HPDE6-E6E7 (cell line): Measurements from ENCODE around the gene IGFALS.

Source experiments
- DNase-seq: peaks from one replicate; pipeline ENCODE4 v3.0.0; 2011; ENCODE audit warnings: missing footprints; ENCODE audit errors: extremely low spot score

IGFALS gene

DNA sequence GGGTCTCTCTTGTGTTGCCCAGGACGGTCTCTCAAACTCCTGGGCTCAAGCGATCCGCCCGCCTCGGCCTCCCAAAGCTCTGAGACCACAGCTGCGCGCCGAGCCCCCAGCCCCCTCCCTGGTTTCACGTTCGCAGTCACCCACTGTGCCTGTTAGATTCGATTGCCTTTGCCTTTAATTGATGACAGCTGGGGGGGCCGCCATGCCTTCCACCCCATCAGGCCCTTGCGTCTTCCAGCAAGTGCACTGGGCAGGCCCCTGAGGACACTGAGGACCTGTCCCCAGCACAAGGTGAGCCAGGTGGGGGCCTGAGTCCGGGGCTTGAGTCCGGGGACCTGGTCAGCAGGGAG lies 3.3 kb downstream of the IGFALS start:
- DNase-seq: no peak

DNA sequence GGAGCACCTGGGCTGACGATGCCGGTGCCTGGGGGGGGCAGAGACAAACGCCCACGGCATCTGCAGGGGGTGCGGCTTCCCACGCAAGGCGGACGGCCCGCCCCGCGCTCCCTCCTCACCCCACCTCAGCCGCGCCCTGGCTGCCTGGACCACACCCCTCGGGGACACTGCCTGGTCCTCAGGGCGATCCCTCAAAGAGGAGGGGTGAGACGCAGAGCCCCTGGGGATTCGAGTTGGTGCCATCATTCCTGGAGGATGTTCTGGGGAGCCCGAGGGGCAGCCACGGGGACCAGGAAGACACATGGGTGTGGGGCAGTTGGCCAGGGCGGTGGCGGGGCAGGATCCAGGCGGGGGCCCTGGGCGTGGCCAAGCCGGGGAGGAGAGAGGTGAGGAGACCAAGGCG lies 3.9 kb downstream of the IGFALS start:
- no peak for DNase-seq

DNA sequence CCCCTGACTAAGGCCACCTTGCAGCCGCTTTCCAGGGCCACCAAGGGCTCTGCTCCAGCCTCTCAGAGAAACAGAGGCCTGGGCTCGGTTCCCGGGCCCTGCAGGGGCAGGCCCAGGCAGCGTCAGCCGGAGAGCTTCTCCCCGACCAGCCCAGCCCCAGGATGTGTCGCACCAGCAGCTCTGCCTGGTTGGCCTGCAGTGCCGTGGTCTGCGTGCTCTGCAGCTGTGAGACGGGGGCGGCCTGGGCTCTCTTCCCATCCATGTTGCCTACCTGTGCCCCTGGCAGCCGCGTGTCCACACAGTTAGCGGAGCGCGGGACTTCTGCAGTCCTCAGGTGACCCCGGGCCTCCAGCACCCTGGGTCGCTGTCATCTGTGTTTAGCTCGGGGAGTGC lies 4.8 kb downstream of the IGFALS start:
- DNase-seq: no peak

DNA sequence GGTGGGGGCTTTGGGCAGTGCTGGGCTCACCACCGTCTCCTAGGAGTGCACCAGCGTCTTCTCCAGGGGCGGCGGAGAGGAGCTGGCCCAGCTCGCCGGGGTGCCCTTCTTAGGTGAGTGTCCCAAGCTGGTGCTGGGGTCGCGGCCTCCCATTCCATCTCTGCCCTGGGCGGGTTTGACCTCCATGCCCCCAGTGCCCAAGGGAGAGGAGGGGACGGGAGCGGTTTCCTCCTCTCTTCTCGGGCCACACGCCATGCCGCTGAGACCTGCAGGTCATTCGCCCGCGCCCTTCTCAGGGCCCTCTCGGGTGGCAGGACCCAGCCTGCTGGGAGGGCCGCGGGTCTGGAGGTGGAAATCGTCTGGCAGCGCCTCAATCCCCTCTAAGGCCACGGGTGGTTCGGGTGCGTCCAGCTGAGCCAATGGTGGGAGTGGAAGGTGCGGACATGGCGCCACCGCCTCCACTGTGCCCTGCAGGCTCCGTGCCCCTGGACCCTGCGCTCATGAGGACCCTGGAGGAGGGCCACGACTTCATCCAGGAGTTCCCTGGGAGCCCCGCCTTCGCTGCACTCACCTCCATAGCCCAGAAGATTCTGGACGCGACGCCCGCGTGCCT lies 5.3 kb downstream of the IGFALS start:
- DNase-seq: no peak

GRCh38 chr16:1787322-1788094 lies 6.0 kb downstream of the IGFALS start:
- DNase-seq: no peak

- DNase-seq: no peak
Measured at GRCh38 chr16:1787056-1787321, 6.5 kb downstream of the IGFALS start.

DNA sequence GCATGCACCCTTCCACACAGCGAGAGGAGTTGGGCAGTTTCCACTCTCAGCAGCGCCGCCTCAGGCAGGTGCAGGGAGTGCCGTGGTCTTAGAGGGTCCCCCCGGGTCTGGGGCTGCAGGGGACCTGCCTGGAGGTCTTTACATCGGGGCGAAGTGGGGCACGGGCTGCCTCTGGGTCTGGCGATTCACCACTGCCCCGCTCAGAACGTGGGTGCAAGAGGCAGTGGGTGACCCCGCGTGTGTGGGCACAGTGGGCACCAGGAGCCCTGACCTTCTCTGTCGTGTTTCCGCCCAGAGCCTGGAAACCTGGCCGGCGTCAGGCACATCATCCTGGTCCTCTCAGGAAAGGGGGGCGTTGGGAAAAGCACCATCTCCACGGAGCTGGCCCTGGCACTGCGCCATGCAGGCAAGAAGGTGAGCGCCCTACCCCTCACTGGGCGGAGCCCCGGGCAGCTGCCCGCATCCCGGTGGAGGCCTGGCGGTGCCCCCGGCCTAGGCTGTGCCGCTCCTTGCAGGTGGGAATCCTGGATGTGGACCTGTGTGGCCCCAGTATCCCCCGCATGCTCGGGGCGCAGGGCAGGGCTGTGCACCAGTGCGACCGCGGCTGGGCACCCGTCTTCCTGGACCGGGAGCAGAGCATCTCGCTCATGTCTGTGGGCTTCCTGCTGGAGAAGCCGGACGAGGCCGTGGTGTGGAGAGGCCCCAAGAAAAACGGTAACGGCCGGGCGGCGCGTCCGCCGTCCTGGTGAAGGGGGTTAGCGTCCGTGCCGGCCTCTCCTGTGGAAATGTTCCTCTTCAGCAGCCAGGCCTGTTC lies 7.1 kb downstream of the IGFALS start:
- DNase-seq: no peak

GRCh38 chr16:1785846-1786170 lies 7.7 kb downstream of the IGFALS start:
- DNase-seq: no peak

DNA sequence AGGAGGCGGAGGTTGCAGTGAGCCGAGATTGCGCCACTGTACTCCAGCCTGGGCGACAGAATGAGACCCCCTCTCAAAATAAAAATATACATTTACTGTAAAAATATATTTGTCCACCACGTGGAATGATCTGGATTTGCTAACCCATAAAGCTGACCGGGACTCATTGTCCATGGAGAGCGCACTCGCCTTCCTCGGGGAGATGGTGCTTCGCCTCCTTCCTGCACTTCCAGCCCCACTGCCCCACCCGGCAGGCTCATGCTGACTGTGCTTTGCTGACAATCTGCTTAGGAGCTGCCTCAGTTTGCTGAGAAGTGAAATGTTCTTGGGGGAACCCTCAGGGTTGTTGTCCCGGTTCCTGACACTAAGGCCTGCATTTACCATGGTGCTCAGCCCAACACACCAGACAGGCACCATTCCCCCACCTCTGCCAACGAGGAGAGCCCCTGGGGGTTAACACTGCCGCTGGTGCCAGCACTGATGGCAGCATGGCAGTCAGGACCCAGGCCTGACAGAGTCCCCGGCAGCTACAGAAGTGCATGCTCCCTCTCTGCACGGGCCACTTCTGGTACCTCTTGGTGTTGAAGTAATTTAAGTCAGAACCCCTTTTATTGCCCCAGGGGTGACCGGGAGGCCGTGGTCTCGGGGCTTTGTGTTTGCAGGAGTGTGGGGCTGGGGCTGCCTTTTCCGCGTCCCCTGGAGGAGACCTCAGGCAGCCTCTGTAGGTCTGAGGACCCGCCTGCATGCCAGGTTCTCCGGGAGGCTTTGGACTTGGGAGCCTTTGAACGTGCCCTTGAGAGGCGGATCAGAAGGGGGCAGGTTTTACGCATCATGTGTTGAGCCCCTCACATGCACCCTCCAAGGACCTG lies 8.3 kb downstream of the IGFALS start:
- no peak for DNase-seq

GRCh38 chr16:1782408-1783264 lies 10.9 kb downstream of the IGFALS start, which contains the start of the genes NUBP2 and SPSB3:
Gene NUBP2 (plus strand): TSS chr16:1782960. CDS start chr16:1783021, 61 bp downstream.
Gene SPSB3 (minus strand): TSS chr16:1782571. CDS start chr16:1781483, 1,088 bp downstream.
- peak; percentile 99 for DNase-seq

DNA sequence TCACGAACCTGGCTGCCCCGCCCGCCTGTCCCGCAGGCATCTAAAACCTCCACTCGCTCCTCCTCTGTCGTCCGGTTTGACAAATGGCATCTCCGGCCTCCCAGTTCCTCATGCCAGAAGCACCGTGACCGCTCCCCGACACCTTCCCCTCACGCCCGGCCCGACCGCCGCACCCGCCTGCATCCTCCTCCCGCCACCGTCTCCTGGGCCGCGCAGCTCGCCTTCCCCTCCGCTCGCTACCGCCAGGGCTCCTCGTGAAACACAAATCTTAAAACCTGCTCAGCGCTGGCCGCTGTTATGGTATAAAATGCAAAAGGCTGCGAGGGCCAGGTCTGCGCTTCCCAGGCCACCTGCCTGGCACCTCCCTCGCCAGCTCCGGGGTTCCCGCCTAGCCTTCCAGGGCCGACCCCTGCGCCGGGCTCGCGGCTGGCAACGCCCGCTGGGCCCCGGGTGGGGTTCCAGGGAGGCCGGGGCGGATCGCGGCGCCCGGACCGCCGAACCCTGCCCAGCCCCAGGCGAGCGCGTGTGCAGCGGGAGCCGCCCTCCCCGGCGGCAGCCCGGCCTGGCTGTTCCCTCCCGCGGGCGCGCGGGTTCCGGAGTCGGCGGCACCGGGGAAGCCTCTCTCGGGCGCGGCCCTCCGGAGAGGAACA lies 11.6 kb downstream of the IGFALS start:
- no peak for DNase-seq

GRCh38 chr16:1781254-1781653 lies 12.3 kb downstream of the IGFALS start:
- no peak for DNase-seq

DNA sequence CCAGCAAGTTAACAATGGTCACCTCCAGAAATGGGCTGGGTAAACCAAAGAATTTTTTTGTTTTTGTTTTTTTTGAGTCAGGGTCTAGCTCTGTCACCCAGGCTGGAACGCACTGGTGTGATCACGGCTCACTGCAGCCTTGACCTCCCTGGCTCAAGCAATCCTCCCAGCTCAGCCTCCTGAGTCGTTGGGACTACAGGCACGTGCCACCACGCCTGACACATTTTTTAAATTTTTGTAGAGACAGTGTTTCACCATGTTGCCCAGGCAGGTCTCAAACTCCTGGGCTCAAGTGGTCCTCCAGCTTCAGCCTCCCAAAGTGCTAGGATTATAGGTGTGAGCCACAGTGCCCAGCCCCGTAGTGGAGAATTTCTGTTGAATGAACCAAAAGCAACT lies 12.8 kb downstream of the IGFALS start:
- DNase-seq: no peak

DNA sequence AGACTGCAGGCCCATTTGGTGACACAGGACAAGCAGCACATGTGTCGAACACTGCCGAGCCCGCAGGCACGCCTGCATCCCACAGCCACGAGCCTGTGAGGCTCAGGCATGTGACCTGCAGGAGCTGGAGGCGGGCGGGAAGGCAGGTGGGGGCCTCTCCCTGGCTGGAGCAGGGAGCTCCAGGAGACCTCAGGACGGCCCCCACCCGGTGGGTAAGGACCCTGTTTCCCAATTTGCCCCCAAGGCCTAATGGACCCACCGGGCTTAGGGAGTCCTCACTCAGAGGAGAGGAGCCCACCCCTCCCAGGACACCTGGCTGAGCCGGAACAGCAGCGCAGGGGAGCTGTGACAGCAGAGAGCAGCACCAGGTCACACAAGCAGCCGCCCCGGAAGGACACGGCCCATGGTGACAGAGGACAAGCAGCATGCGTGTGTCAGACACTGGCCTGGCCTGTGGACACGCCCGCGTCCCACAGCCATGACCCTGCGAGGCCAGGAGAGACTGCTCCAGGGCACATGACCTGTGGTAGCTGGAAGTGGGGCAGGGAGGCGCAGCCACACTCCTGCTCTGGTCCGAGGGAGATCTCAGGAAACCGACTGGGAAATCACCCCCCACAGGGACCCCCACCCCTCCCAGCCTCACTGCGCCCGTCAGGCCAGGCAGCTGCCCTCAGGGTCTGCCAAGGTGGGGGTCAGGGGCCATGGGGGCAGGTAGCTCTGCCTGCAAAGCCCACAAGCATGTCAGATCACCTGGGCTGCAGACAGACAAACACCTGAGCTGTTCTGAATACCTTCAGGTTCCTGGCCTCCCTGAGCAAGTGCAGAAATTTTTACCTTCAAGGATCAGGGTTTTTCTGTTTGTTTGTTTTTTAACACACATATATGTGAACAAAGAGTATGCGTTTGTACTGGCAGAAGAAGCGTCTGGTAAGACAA lies 13.5 kb downstream of the IGFALS start:
- DNase-seq: no peak

GRCh38 chr16:1779234-1779701 lies 14.2 kb downstream of the IGFALS start:
- DNase-seq: no peak

DNA sequence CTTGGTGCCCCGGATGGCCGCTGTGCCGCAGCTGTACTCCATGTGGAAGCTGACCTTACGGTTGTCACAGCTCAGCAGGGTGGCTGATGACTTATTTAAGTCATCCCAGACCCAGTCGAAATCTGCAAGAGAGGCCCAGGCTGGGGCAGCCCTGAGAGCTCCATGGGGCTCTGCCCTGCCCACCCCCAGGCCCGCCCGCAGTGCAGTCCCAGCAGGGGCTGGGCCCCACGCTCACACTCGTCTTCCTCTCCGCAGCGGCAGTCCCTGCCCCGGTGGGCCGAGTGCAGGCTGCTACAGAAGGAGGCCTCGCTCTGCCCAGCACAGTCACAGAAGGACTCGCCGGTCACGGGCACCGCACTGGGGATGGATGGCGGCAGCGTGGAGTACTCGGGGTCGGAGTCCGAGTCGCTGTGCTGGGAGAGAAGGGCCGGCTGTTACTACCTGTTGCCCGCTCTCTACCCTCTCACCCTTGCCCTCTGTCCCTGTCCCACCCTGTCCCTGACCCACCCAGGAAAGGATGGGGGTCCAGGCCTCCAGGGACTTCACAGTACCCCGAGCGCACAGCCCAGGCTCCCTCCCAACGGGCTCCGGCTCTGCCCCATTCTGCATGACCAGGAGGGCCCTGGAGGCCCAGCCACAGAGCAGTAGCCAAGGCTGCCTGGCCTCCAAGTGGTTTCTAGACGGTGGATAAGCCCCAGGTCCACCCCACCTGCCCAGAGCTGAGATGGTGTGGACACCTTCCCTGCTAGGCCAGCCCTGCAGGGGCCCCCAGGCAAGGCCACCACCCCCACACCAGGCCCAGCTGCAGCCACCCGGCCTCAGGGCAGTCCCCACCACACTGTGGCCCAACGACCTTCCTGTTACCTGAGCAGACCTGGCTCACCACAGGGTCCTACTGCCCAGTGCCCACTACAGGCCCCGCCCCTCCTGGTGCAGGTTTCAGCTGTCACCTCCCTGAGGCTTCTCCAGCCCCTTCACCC lies 15.0 kb downstream of the IGFALS start:
- DNase-seq: no peak

DNA sequence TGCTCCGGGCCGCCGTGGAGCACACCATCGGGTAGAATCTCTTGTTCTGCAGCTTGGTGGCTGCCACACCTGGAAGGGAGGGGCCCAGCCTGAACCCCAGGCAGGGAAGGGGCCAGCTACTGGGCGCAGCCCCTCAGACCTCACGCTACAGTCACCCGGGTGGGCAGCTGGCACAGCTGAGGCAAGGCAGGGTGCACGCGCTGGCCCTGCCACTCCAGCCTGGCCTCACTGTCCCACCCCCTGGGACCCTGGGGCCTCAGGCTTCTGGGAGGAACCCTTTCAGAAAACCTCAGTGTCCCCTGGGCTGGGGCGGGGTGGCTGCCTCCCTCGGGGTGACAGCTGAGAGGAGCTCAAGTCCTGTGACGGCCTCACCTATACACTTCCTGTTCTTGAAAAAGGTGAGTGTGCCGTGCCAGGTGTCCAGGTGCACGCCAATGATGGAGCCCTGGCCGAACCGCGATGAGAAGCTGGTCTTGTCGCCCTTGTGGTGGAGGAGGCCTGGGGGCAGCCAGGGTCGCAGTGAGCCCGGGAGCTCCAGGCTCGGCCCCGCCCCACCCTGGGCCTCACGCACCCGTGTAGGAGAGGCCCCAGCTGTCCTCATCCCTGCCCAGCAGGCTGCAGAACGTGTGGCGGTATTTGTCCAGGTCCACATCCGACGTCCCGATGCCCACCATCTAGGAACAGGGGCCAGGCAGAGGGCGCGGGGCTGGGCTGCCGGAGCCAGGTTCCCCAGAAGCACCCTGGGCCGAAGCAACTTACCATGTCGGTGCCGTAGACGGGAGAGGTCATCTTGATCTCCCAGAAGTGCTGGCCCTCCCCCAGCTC lies 15.9 kb downstream of the IGFALS start:
- DNase-seq: no peak
